Activated CD4-positive, alpha-beta T cell treated with anti-CD3 and anti-CD28 coated beads for 36 hours (primary cell): ENCODE data around the gene TRPM1. TPM values are rescaled to one million over a fixed set of nuclear protein-coding genes. Genes with fewer than 3 reads are reported as not detected.

ENCODE experiments used
- ATAC-seq: fragments of 200-7000 bp; cut with Tn5 transposase; one replicate; pipeline ENCODE4 v1.10.0; 2021; ENCODE audit warnings: mild to moderate bottlenecking, moderate library complexity
- CTCF ChIA-PET: fragments of 350-600 bp; sonication (Branson Sonifier 250); formaldehyde crosslinking; loops from one replicate; lab custom pipeline; 2021; ENCODE audit warnings: antibody characterized with exemption; lab: Charles Lee
- POLR2A ChIA-PET: fragments of 350-600 bp; sonication (Branson Sonifier 250); formaldehyde crosslinking; loops from one replicate; lab custom pipeline; 2021; ENCODE audit warnings: antibody characterized with exemption, inconsistent platforms; lab: Charles Lee
- DNase-seq: peaks from one replicate; pipeline ENCODE4 v3.0.0-alpha.2; 2020
- H3K27ac Mint-ChIP-seq: one replicate; pipeline ENCODE4 v1.8.0; 2021; ENCODE audit warnings: mixed read lengths
- H3K27me3 Mint-ChIP-seq: one replicate; pipeline ENCODE4 v1.8.0; 2021; ENCODE audit warnings: mixed read lengths
- H3K36me3 Mint-ChIP-seq: one replicate; pipeline ENCODE4 v1.8.0; 2021; ENCODE audit warnings: low read depth, mixed read lengths
- H3K4me1 Mint-ChIP-seq: one replicate; pipeline ENCODE4 v1.8.0; 2021; ENCODE audit warnings: mixed read lengths
- H3K4me3 Mint-ChIP-seq: one replicate; pipeline ENCODE4 v1.8.0; 2021; ENCODE audit warnings: mild to moderate bottlenecking, moderate library complexity, mixed read lengths
- H3K9me3 Mint-ChIP-seq: one replicate; pipeline ENCODE4 v1.8.0; 2021; ENCODE audit warnings: low read depth, mixed read lengths
- intact Hi-C, 2 experiments: fragments of 100-400 bp; cut with DNase I in 1 of 2; cut with micrococcal nuclease in 1 of 2; formaldehyde crosslinking; loops; one replicate each; pipeline versions ENCODE4 v1.14.2 to v1.15.1; 2022 to 2024; cut with DNase I, micrococcal nuclease
- total RNA-seq, 2 experiments: library from RNA; stranded (reverse); gene quantifications; one replicate each; pipeline ENCODE4 v1.2.3, GENCODE V29; 2021

TRPM1 gene
- total RNA-seq, 2 experiments from 2014 or later = not detected

DNA sequence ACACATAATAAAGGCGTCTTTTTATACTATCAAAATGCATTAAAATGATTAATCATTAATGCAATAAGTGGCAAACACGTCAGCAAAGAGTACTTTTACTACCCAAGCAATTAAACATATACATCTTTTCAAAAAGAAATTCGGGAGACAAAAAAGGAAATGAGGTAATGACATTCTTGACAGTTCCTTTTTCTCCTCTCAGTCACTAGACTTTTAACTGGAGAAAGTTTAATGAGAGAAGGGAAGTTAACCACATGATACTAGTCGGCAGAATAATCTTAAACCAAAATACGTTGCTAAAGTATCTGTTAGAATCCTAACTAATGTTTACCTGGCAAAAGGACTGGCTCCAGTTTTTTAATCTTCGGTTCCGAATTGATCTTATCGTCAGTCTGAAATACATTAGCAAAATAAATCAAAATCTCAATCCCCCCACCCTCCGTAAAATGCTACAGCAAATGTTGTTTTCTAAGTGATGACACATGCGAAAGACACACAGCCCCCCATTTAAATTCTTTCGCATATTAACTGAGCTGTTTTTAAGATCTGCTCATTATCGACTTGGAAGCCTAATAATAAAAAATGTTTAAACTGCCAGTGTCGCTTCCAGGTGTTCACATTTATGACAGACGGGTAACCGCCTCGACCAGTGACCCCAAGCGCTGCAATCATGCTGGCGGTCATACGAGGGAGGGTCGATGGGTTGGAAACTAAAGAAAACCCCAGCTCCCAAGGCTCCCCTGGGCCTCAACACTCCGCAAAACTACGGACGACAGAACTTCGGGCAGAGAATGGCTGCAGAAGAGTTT is 110.9 kb downstream of the TRPM1 start:
- Mint-ChIP-seq H3K27me3 (no peaks in the 10 kb centered on the region), H3K4me1 (peaks cover 30% of the 10 kb centered on the region), H3K4me3 (peak overlapping the region; percentile 95), H3K9me3 (no peaks in the 10 kb centered on the region), H3K36me3 (peaks cover 12% of the 10 kb centered on the region), H3K27ac (peak overlapping the region; percentile 84)
- ATAC-seq (no peak), DNase-seq (no peak)
- intact Hi-C loops = loop anchor here (1.0 to 10.0 kb wide), 6 partner anchors 87 to 880 kb away; partner anchors contain the start of genes FAN1 (in 1 of the 2), KLF13 (in 1 of the 2) and OTUD7A (in 1 of the 2)
- CTCF ChIA-PET = interaction anchor here (1.6 kb wide), 1 partner anchor 8 kb away, joined by 5 read pairs; no protein-coding TSS in a partner anchor
- POLR2A ChIA-PET = interaction anchor here (1.0 kb wide), 1 partner anchor 8 kb away, joined by 4 read pairs; no protein-coding TSS in a partner anchor

GRCh38 chr15:30990036-30990435 is 111.5 kb downstream of the TRPM1 start:
- intact Hi-C loops = loop anchor here (2.0 to 10.0 kb wide), 3 partner anchors 493 to 881 kb away; partner anchors contain the start of gene OTUD7A (in 1 of the 2)
- Mint-ChIP-seq H3K4me1 (peaks cover 33% of the 10 kb centered on the region), H3K27me3 (no peaks in the 10 kb centered on the region), H3K27ac (peak overlapping the region; percentile 84), H3K36me3 (peaks cover 12% of the 10 kb centered on the region), H3K9me3 (no peaks in the 10 kb centered on the region), H3K4me3 (peak overlapping the region; percentile 95)
- CTCF ChIA-PET = interaction anchor here (0.6 kb wide), 1 partner anchor 15 kb away, joined by 3 read pairs; no protein-coding TSS in a partner anchor
- DNase-seq (no peak), ATAC-seq (no peak)
- POLR2A ChIA-PET = no interaction called here

GRCh38 chr15:30985081-30985531 is 116.4 kb downstream of the TRPM1 start:
- DNase-seq (no peak), ATAC-seq (no peak)
- intact Hi-C loops = no loop called here
- H3K27me3 Mint-ChIP-seq = no peaks in the 10 kb centered on the region
- POLR2A ChIA-PET = interaction anchor here (0.6 kb wide), 1 partner anchor 76 kb away, joined by 3 read pairs; no protein-coding TSS in a partner anchor
- H3K9me3 Mint-ChIP-seq = no peaks in the 10 kb centered on the region
- H3K4me3 Mint-ChIP-seq = no peak overlapping the region
- no peak overlapping the region for H3K27ac Mint-ChIP-seq
- H3K36me3 Mint-ChIP-seq = peaks cover 20% of the 10 kb centered on the region
- peaks cover 37% of the 10 kb centered on the region for H3K4me1 Mint-ChIP-seq
- CTCF ChIA-PET = interaction anchor here (0.6 to 1.1 kb wide), 3 partner anchors 11 to 54 kb away, joined by 3 read pairs; no protein-coding TSS in a partner anchor

- ATAC-seq (no peak), DNase-seq (no peak)
- Mint-ChIP-seq H3K27ac (no peak overlapping the region), H3K9me3 (no peaks in the 10 kb centered on the region), H3K4me3 (no peak overlapping the region), H3K4me1 (peaks cover 36% of the 10 kb centered on the region), H3K36me3 (peaks cover 24% of the 10 kb centered on the region), H3K27me3 (no peaks in the 10 kb centered on the region)
- ChIA-PET CTCF (interaction anchor here (1.0 to 1.1 kb wide), 2 partner anchors 11 to 125 kb away, joined by 3 read pairs; no protein-coding TSS in a partner anchor), POLR2A (interaction anchor here (0.6 kb wide), 1 partner anchor 76 kb away, joined by 3 read pairs; no protein-coding TSS in a partner anchor)
- intact Hi-C loops = no loop called here
Observed at GRCh38 chr15:30984542-30984941, 117.0 kb downstream of the TRPM1 start.

DNA sequence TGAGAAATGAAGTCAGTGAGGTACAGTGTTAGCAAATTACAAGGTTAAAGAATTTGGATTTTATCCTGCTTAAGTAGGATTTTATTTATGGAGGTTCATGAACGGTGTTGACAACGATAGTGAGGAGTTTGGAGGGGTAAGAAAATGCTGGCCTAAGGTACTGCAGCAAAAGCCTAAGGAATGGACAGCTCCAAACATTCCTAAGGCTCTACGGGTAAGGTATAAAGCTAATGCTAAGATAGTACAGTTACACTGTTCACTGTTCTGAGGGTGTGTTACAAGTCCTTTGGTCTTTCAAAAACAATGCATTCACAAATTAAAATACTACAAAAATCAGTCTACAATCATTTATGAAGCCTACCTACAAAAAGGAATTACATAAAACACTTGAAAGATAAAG is 117.4 kb downstream of the TRPM1 start:
- intact Hi-C loops = no loop called here
- ATAC-seq (no peak), DNase-seq (no peak)
- H3K27me3 Mint-ChIP-seq = no peaks in the 10 kb centered on the region
- CTCF ChIA-PET = interaction anchor here (1.1 kb wide), 1 partner anchor 125 kb away, joined by 3 read pairs; no protein-coding TSS in a partner anchor
- POLR2A ChIA-PET = no interaction called here
- H3K4me3 Mint-ChIP-seq = no peak overlapping the region
- peaks cover 27% of the 10 kb centered on the region for H3K36me3 Mint-ChIP-seq
- peaks cover 38% of the 10 kb centered on the region for H3K4me1 Mint-ChIP-seq
- no peak overlapping the region for H3K27ac Mint-ChIP-seq
- H3K9me3 Mint-ChIP-seq = no peaks in the 10 kb centered on the region

DNA sequence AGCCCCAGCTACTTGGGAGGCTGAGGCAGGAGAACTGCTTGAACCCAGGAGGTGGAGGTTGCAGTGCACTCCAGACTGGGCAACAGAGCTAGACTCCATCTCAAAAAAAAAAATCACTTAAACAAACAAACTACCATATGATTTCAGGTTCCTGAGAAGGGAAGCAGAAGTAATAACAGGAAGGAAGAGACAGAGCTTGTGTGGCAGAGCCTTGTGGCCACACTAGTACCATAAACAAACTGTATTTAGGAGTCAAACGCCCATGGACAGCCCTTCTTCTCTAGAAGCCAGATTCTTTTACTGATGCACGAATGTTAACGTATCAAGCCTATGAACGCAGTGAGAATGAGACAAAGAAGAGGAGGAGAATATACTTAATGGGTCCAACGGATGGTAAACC is 122.1 kb downstream of the TRPM1 start:
- Mint-ChIP-seq H3K36me3 (peaks cover 14% of the 10 kb centered on the region), H3K27ac (no peak overlapping the region), H3K9me3 (no peaks in the 10 kb centered on the region), H3K4me3 (no peak overlapping the region), H3K27me3 (no peaks in the 10 kb centered on the region), H3K4me1 (peaks cover 23% of the 10 kb centered on the region)
- DNase-seq (no peak), ATAC-seq (no peak)
- ChIA-PET POLR2A (no interaction called here), CTCF (interaction anchor here (0.7 to 1.2 kb wide), 2 partner anchors 9 to 21 kb away, joined by 3 read pairs; no protein-coding TSS in a partner anchor)
- intact Hi-C loops = no loop called here

GRCh38 chr15:30978328-30978727 is 123.2 kb downstream of the TRPM1 start:
- H3K27me3 Mint-ChIP-seq = no peaks in the 10 kb centered on the region
- no peak for DNase-seq
- ATAC-seq = no peak
- H3K27ac Mint-ChIP-seq = no peak overlapping the region
- intact Hi-C loops = no loop called here
- POLR2A ChIA-PET = interaction anchor here (0.6 kb wide), 1 partner anchor 10 kb away, joined by 3 read pairs; no protein-coding TSS in a partner anchor
- H3K4me3 Mint-ChIP-seq = no peak overlapping the region
- H3K4me1 Mint-ChIP-seq = peaks cover 16% of the 10 kb centered on the region
- H3K9me3 Mint-ChIP-seq = no peaks in the 10 kb centered on the region
- CTCF ChIA-PET = interaction anchor here (1.2 to 1.7 kb wide), 3 partner anchors 10 to 151 kb away, joined by 3 to 4 read pairs (median 3); no protein-coding TSS in a partner anchor
- H3K36me3 Mint-ChIP-seq = peaks cover 16% of the 10 kb centered on the region

DNA sequence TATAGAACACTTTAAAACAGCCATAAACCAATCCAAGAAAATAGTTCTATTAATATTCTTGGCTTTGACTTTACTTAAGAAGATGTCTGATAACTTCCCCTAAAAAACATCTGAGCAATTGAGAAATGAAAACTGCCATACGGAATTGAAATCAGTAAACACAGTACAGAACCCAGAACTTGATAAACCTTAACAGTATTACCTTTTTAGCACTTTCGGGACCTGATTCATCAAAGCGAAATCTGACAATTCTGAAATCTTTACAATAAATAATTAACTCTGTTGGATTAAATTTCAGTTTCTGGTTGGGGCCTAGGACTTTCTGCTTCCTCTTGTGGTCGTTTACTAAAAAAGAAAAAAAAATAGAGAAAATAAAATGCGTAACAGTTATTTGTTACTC is 127.4 kb downstream of the TRPM1 start:
- no peaks in the 10 kb centered on the region for H3K9me3 Mint-ChIP-seq
- ATAC-seq = no peak
- H3K4me1 Mint-ChIP-seq = peaks cover 14% of the 10 kb centered on the region
- no peaks in the 10 kb centered on the region for H3K27me3 Mint-ChIP-seq
- POLR2A ChIA-PET = no interaction called here
- intact Hi-C loops = no loop called here
- CTCF ChIA-PET = interaction anchor here (0.6 to 1.3 kb wide), 5 partner anchors 8 to 16 kb away, joined by 3 read pairs; no protein-coding TSS in a partner anchor
- no peak overlapping the region for H3K4me3 Mint-ChIP-seq
- no peak for DNase-seq
- no peak overlapping the region for H3K27ac Mint-ChIP-seq
- peaks cover 16% of the 10 kb centered on the region for H3K36me3 Mint-ChIP-seq

GRCh38 chr15:30973379-30973778 is 128.1 kb downstream of the TRPM1 start:
- no peak overlapping the region for H3K4me3 Mint-ChIP-seq

GRCh38 chr15:30969724-30970123 is 131.8 kb downstream of the TRPM1 start:
- POLR2A ChIA-PET = no interaction called here
- no peak for DNase-seq
- peaks cover 17% of the 10 kb centered on the region for H3K36me3 Mint-ChIP-seq
- no peaks in the 10 kb centered on the region for H3K9me3 Mint-ChIP-seq
- no peak overlapping the region for H3K4me3 Mint-ChIP-seq
- no peak overlapping the region for H3K27ac Mint-ChIP-seq
- H3K27me3 Mint-ChIP-seq = no peaks in the 10 kb centered on the region
- intact Hi-C loops = no loop called here
- CTCF ChIA-PET = interaction anchor here (0.7 kb wide), 1 partner anchor 19 kb away, joined by 3 read pairs; no protein-coding TSS in a partner anchor
- ATAC-seq = no peak
- peaks cover 10% of the 10 kb centered on the region for H3K4me1 Mint-ChIP-seq

More at GRCh38 chr15:30973379-30973778, 128.1 kb downstream of the TRPM1 start:
- Mint-ChIP-seq H3K27me3 (no peaks in the 10 kb centered on the region), H3K36me3 (peaks cover 16% of the 10 kb centered on the region), H3K9me3 (no peaks in the 10 kb centered on the region), H3K27ac (no peak overlapping the region), H3K4me1 (peaks cover 13% of the 10 kb centered on the region)
- ATAC-seq (no peak), DNase-seq (no peak)
- ChIA-PET POLR2A (no interaction called here), CTCF (interaction anchor here (1.0 to 1.3 kb wide), 2 partner anchors 11 to 12 kb away, joined by 3 read pairs; no protein-coding TSS in a partner anchor)
- intact Hi-C loops = no loop called here

- peaks cover 12% of the 10 kb centered on the region for H3K4me1 Mint-ChIP-seq
- H3K4me3 Mint-ChIP-seq = no peak overlapping the region
- POLR2A ChIA-PET = no interaction called here
- intact Hi-C loops = no loop called here
- DNase-seq (no peak), ATAC-seq (no peak)
- H3K27ac Mint-ChIP-seq = no peak overlapping the region
- no peaks in the 10 kb centered on the region for H3K9me3 Mint-ChIP-seq
- no peaks in the 10 kb centered on the region for H3K27me3 Mint-ChIP-seq
- CTCF ChIA-PET = interaction anchor here (1.0 to 1.5 kb wide), 2 partner anchors 11 to 165 kb away, joined by 3 to 4 read pairs; no protein-coding TSS in a partner anchor
- H3K36me3 Mint-ChIP-seq = peaks cover 14% of the 10 kb centered on the region
Observed at GRCh38 chr15:30963681-30964080, 137.8 kb downstream of the TRPM1 start.
